ENCODE results near the gene GALNT1. TPM values are rescaled to one million over a fixed set of nuclear protein-coding genes. Genes with fewer than 3 reads are reported as not detected.

Gene GALNT1
- total RNA-seq, 1 donor from 2014 or later: 34.8 TPM

- ATAC-seq (no peak), DNase-seq (ENCODE audit: low spot score) (no peak)
These were observed 168.2 kb downstream of the GALNT1 start for GRCh38 chr18:35749701-35750100.

GRCh38 chr18:35750929-35751328 is 169.4 kb downstream of the GALNT1 start:
- DNase-seq (ENCODE audit: low spot score): no peak
- no peak for ATAC-seq

- no peak for DNase-seq (ENCODE audit: low spot score)
- ATAC-seq: no peak
These were observed 171.9 kb downstream of the GALNT1 start for GRCh38 chr18:35753306-35753910.

GRCh38 chr18:35754464-35754863 is 172.9 kb downstream of the GALNT1 start:
- no peak for ATAC-seq
- no peak for DNase-seq (ENCODE audit: low spot score)

- DNase-seq (ENCODE audit: low spot score) (no peak), ATAC-seq (no peak)
These were observed 173.8 kb downstream of the GALNT1 start for GRCh38 chr18:35755369-35755768.

GRCh38 chr18:35756506-35757117 is 175.1 kb downstream of the GALNT1 start:
- DNase-seq (ENCODE audit: low spot score) (peak; percentile 51), ATAC-seq (peak; percentile 91)

Other genes with a start within 250 kb of the GALNT1 start
- gene ZNF24, start 237.3 kb upstream of the GALNT1 start, total RNA-seq: 20.3 TPM
- gene ZNF396, start 204.4 kb upstream of the GALNT1 start, total RNA-seq: 1.2 TPM
- gene INO80C, start 83.8 kb upstream of the GALNT1 start, total RNA-seq: 9.5 TPM